ENCODE results near the gene BOD1L1.
A peak's percentile ranks its signal among the peaks of the same experiment; 100 is the strongest.

BOD1L1 gene

GRCh38 chr4:13523591-13524503 is 103.7 kb downstream of the BOD1L1 start:
- DNase-seq = peak; percentile 38

GRCh38 chr4:13523105-13523477 is 104.4 kb downstream of the BOD1L1 start:
- DNase-seq = peak; percentile 27

GRCh38 chr4:13522282-13523104 is 105.0 kb downstream of the BOD1L1 start:
- DNase-seq = peak; percentile 50

- DNase-seq = peak; percentile 32
Measured at GRCh38 chr4:13521047-13521446, 106.5 kb downstream of the BOD1L1 start.
